Activated CD4-positive, alpha-beta memory T cell treated with anti-CD3 and anti-CD28 coated beads for 36 hours (primary cell): Measurements from ENCODE around the gene WHRN. TPM values are rescaled to one million over a fixed set of nuclear protein-coding genes. Genes with fewer than 3 reads are reported as not detected.

Experiments used
- CTCF ChIA-PET: fragments of 350-600 bp; sonication (Branson Sonifier 250); formaldehyde crosslinking; loops from one replicate; lab custom pipeline; 2021; ENCODE audit warnings: antibody characterized with exemption, inconsistent platforms; lab: Charles Lee
- POLR2A ChIA-PET: fragments of 350-600 bp; sonication (Branson Sonifier 250); formaldehyde crosslinking; loops from one replicate; lab custom pipeline; 2021; ENCODE audit warnings: antibody characterized with exemption; lab: Charles Lee
- DNase-seq: peaks from one replicate; pipeline ENCODE4 v3.0.0-alpha.2; 2020
- H3K27ac Mint-ChIP-seq: one replicate; pipeline ENCODE4 v1.8.0; 2021; ENCODE audit warnings: mixed read lengths
- H3K27me3 Mint-ChIP-seq: one replicate; pipeline ENCODE4 v1.8.0; 2021; ENCODE audit warnings: mixed read lengths
- H3K36me3 Mint-ChIP-seq: one replicate; pipeline ENCODE4 v1.8.0; 2021; ENCODE audit warnings: mixed read lengths
- H3K4me1 Mint-ChIP-seq: one replicate; pipeline ENCODE4 v1.8.0; 2021; ENCODE audit warnings: low read depth, mixed read lengths
- H3K4me3 Mint-ChIP-seq: one replicate; pipeline ENCODE4 v1.8.0; 2021; ENCODE audit warnings: mild to moderate bottlenecking, mixed read lengths
- H3K9me3 Mint-ChIP-seq: one replicate; pipeline ENCODE4 v1.8.0; 2021; ENCODE audit warnings: mixed read lengths
- intact Hi-C: fragments of 100-400 bp; cut with micrococcal nuclease; formaldehyde crosslinking; loops from one replicate; pipeline ENCODE4 v1.15.1; 2023
- total RNA-seq, 2 experiments: library from RNA; stranded (reverse); gene quantifications; one replicate each; pipeline ENCODE4 v1.2.3, GENCODE V29; 2021

Gene WHRN
- total RNA-seq, 2 experiments from 2014 or later: 2.8 to 4.4 TPM

GRCh38 chr9:114367772-114368569 lies 137.3 kb downstream of the WHRN start:
- no peaks in the 10 kb centered on the region for H3K9me3 Mint-ChIP-seq
- H3K36me3 Mint-ChIP-seq: peaks cover 68% of the 10 kb centered on the region
- peak overlapping the region; percentile 87 for H3K27ac Mint-ChIP-seq
- DNase-seq: no peak
- intact Hi-C loops: no loop called here
- no peak overlapping the region for H3K4me3 Mint-ChIP-seq
- H3K27me3 Mint-ChIP-seq: no peaks in the 10 kb centered on the region
- ChIA-PET CTCF (interaction anchor here (1.2 to 9.5 kb wide), 4 partner anchors 17 to 38 kb away, joined by 3 to 78 read pairs (median 5); partner anchors contain the start of gene AKNA), POLR2A (interaction anchor here (0.8 to 3.0 kb wide), 7 partner anchors 15 to 220 kb away, joined by 3 to 20 read pairs (median 4); partner anchors contain the start of gene AKNA)
- peaks cover 90% of the 10 kb centered on the region for H3K4me1 Mint-ChIP-seq

GRCh38 chr9:114367366-114367765 lies 137.9 kb downstream of the WHRN start:
- no peak for DNase-seq
- H3K9me3 Mint-ChIP-seq: no peaks in the 10 kb centered on the region
- H3K4me3 Mint-ChIP-seq: no peak overlapping the region
- CTCF ChIA-PET: interaction anchor here (1.6 to 9.5 kb wide), 2 partner anchors 18 to 38 kb away, joined by 6 to 78 read pairs; partner anchors contain the start of gene AKNA
- H3K4me1 Mint-ChIP-seq: peaks cover 88% of the 10 kb centered on the region
- peaks cover 66% of the 10 kb centered on the region for H3K36me3 Mint-ChIP-seq
- H3K27me3 Mint-ChIP-seq: no peaks in the 10 kb centered on the region
- peak overlapping the region; percentile 87 for H3K27ac Mint-ChIP-seq
- intact Hi-C loops: no loop called here
- POLR2A ChIA-PET: interaction anchor here (0.8 to 3.0 kb wide), 6 partner anchors 15 to 221 kb away, joined by 3 to 20 read pairs (median 4); partner anchors contain the start of gene AKNA

GRCh38 chr9:114366334-114367128 lies 138.7 kb downstream of the WHRN start:
- Mint-ChIP-seq H3K4me3 (peak overlapping the region; percentile 33), H3K27ac (peak overlapping the region; percentile 87), H3K4me1 (peaks cover 81% of the 10 kb centered on the region), H3K9me3 (no peaks in the 10 kb centered on the region), H3K36me3 (peaks cover 67% of the 10 kb centered on the region), H3K27me3 (no peaks in the 10 kb centered on the region)
- intact Hi-C loops: loop anchor here (1.0 kb wide), 3 partner anchors 8 to 19 kb away; no protein-coding TSS in a partner anchor
- DNase-seq: peak; percentile 75
- POLR2A ChIA-PET: interaction anchor here (0.8 to 3.0 kb wide), 5 partner anchors 14 to 222 kb away, joined by 3 to 20 read pairs (median 3); partner anchors contain the start of gene AKNA
- CTCF ChIA-PET: interaction anchor here (0.7 to 9.5 kb wide), 4 partner anchors 12 to 39 kb away, joined by 3 to 78 read pairs (median 6); partner anchors contain the start of gene AKNA

- H3K27me3 Mint-ChIP-seq: no peaks in the 10 kb centered on the region
- POLR2A ChIA-PET: interaction anchor here (0.9 to 3.3 kb wide), 2 partner anchors 10 to 21 kb away, joined by 5 to 52 read pairs; partner anchors contain the start of gene AKNA
- H3K4me3 Mint-ChIP-seq: no peak overlapping the region
Measured at GRCh38 chr9:114365194-114365593, 140.1 kb downstream of the WHRN start.

GRCh38 chr9:114364134-114365041 lies 140.9 kb downstream of the WHRN start:
- POLR2A ChIA-PET: interaction anchor here (0.9 to 3.3 kb wide), 3 partner anchors 8 to 22 kb away, joined by 5 to 52 read pairs (median 15); partner anchors contain the start of gene AKNA
- H3K27ac Mint-ChIP-seq: peak overlapping the region; percentile 90
- intact Hi-C loops: no loop called here

More at GRCh38 chr9:114365194-114365593, 140.1 kb downstream of the WHRN start:
- H3K9me3 Mint-ChIP-seq: no peaks in the 10 kb centered on the region
- no peak for DNase-seq
- H3K27ac Mint-ChIP-seq: peak overlapping the region; percentile 69
- CTCF ChIA-PET: interaction anchor here (1.0 to 9.5 kb wide), 4 partner anchors 20 to 120 kb away, joined by 3 to 78 read pairs (median 10); partner anchors contain the start of gene AKNA
- intact Hi-C loops: no loop called here
- peaks cover 80% of the 10 kb centered on the region for H3K4me1 Mint-ChIP-seq
- peaks cover 76% of the 10 kb centered on the region for H3K36me3 Mint-ChIP-seq

GRCh38 chr9:114363424-114363823 lies 141.8 kb downstream of the WHRN start:
- Mint-ChIP-seq H3K36me3 (peaks cover 77% of the 10 kb centered on the region), H3K9me3 (no peaks in the 10 kb centered on the region), H3K4me3 (no peak overlapping the region), H3K4me1 (peaks cover 78% of the 10 kb centered on the region), H3K27me3 (no peaks in the 10 kb centered on the region), H3K27ac (peak overlapping the region; percentile 90)
- CTCF ChIA-PET: interaction anchor here (1.0 to 9.5 kb wide), 6 partner anchors 10 to 290 kb away, joined by 3 to 78 read pairs (median 4); partner anchors contain the start of gene AKNA
- POLR2A ChIA-PET: interaction anchor here (2.2 to 3.3 kb wide), 2 partner anchors 9 to 23 kb away, joined by 15 to 52 read pairs; partner anchors contain the start of gene AKNA
- intact Hi-C loops: loop anchor here (1.0 kb wide), 1 partner anchor 9 kb away; no protein-coding TSS in a partner anchor
- no peak for DNase-seq

More at GRCh38 chr9:114364134-114365041, 140.9 kb downstream of the WHRN start:
- CTCF ChIA-PET: interaction anchor here (0.5 to 9.5 kb wide), 8 partner anchors 9 to 256 kb away, joined by 3 to 78 read pairs (median 4); partner anchors contain the start of gene AKNA
- H3K9me3 Mint-ChIP-seq: no peaks in the 10 kb centered on the region
- peaks cover 80% of the 10 kb centered on the region for H3K4me1 Mint-ChIP-seq
- no peak for DNase-seq
- peaks cover 77% of the 10 kb centered on the region for H3K36me3 Mint-ChIP-seq
- no peaks in the 10 kb centered on the region for H3K27me3 Mint-ChIP-seq
- no peak overlapping the region for H3K4me3 Mint-ChIP-seq

- peaks cover 72% of the 10 kb centered on the region for H3K4me1 Mint-ChIP-seq
- POLR2A ChIA-PET: interaction anchor here (2.2 to 3.3 kb wide), 2 partner anchors 10 to 24 kb away, joined by 15 to 52 read pairs; partner anchors contain the start of gene AKNA
- H3K27ac Mint-ChIP-seq: peak overlapping the region; percentile 90
- no peaks in the 10 kb centered on the region for H3K9me3 Mint-ChIP-seq
- H3K4me3 Mint-ChIP-seq: no peak overlapping the region
- H3K27me3 Mint-ChIP-seq: no peaks in the 10 kb centered on the region
- CTCF ChIA-PET: interaction anchor here (3.8 to 9.5 kb wide), 2 partner anchors 23 kb away, joined by 13 to 78 read pairs; partner anchors contain the start of gene AKNA
- no peak for DNase-seq
- H3K36me3 Mint-ChIP-seq: peaks cover 75% of the 10 kb centered on the region
- intact Hi-C loops: no loop called here
Measured at GRCh38 chr9:114362394-114362793, 142.9 kb downstream of the WHRN start.

- intact Hi-C loops: no loop called here
- peaks cover 64% of the 10 kb centered on the region for H3K4me1 Mint-ChIP-seq
- ChIA-PET POLR2A (no interaction called here), CTCF (interaction anchor here (9.5 kb wide), 1 partner anchor 23 kb away, joined by 78 read pairs; the partner anchor contains the start of gene AKNA)
- no peaks in the 10 kb centered on the region for H3K27me3 Mint-ChIP-seq
- peaks cover 74% of the 10 kb centered on the region for H3K36me3 Mint-ChIP-seq
- no peak for DNase-seq
- no peaks in the 10 kb centered on the region for H3K9me3 Mint-ChIP-seq
- peak overlapping the region; percentile 90 for H3K27ac Mint-ChIP-seq
- H3K4me3 Mint-ChIP-seq: no peak overlapping the region
Measured at GRCh38 chr9:114361542-114361941, 143.7 kb downstream of the WHRN start.

GRCh38 chr9:114359801-114360200 lies 145.5 kb downstream of the WHRN start:
- peaks cover 48% of the 10 kb centered on the region for H3K4me1 Mint-ChIP-seq
- ChIA-PET CTCF (no interaction called here), POLR2A (no interaction called here)
- peaks cover 70% of the 10 kb centered on the region for H3K36me3 Mint-ChIP-seq
- no peaks in the 10 kb centered on the region for H3K9me3 Mint-ChIP-seq
- H3K27ac Mint-ChIP-seq: peak overlapping the region; percentile 90
- intact Hi-C loops: no loop called here
- DNase-seq: no peak
- H3K4me3 Mint-ChIP-seq: no peak overlapping the region
- no peaks in the 10 kb centered on the region for H3K27me3 Mint-ChIP-seq

GRCh38 chr9:114357911-114358328 lies 147.4 kb downstream of the WHRN start:
- no peak for DNase-seq
- Mint-ChIP-seq H3K27ac (peak overlapping the region; percentile 72), H3K4me3 (no peak overlapping the region), H3K9me3 (no peaks in the 10 kb centered on the region), H3K27me3 (no peaks in the 10 kb centered on the region), H3K4me1 (peaks cover 32% of the 10 kb centered on the region), H3K36me3 (peaks cover 56% of the 10 kb centered on the region)
- CTCF ChIA-PET: no interaction called here
- intact Hi-C loops: no loop called here
- POLR2A ChIA-PET: interaction anchor here (0.6 kb wide), 1 partner anchor 24 kb away, joined by 3 read pairs; no protein-coding TSS in a partner anchor
